GM21367 (cell line): ENCODE data around the gene CCSAP.
"Not testable (repeated sequence)": the region's sequence is repeated elsewhere in the genome, so short reads cannot be mapped to it uniquely, and the experiment has no call there.

Source experiments
- ATAC-seq: cut with Tn5 transposase; IDR thresholded peaks from one replicate; pipeline ENCODE4 v1.9.1; 2021; ENCODE audit not compliant: unreplicated experiment

The CCSAP gene

DNA sequence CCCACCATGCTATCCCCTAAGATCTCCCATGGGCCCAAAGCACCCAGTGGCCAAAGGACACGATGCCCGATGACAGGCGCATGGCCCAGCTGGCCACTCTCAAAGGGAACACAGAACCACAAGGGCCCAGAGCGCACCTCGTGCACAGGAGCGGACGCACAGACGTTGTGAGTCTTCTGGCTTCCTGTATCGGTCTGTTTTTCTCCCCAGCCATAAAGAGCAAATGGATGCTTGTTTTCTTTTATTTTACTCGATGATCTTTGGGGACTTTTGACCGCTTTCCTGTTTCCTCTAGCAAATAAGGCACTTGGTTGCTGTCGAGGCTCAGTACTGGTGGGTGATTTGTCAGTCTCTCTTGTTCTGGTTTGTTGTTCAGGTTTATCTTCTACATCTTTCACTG lies 16.2 kb downstream of the CCSAP start:
- no peak for ATAC-seq

DNA sequence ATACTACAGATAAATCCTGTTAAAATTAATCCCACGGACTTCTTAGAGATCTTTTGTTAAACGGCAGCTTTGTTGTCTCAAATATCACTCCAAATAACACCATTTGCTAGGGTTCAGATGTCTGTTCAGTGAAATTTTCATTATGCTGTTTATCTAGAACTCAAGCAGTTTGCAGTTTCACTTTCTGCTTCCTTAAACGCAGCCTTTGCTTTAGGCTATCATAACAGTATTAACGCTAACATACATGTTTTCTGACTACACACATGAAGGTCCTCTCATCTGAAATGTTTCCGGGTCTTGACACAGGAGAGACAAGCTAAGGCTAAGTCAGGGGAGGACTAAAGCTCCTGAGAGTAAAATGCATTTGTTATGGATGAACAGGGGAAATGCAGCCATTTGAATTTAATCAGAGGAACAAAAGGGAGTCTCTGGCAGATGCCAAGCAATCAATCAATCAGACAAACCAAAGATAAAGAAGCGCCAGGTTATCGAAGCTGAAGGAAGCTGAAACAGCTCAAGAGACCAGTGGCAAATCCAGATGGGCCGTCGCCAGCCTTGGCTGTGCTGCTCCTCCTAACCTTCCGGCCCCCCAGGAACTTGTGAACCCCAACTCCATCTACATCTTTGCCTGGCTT lies 16.9 kb downstream of the CCSAP start:
- ATAC-seq: no peak

DNA sequence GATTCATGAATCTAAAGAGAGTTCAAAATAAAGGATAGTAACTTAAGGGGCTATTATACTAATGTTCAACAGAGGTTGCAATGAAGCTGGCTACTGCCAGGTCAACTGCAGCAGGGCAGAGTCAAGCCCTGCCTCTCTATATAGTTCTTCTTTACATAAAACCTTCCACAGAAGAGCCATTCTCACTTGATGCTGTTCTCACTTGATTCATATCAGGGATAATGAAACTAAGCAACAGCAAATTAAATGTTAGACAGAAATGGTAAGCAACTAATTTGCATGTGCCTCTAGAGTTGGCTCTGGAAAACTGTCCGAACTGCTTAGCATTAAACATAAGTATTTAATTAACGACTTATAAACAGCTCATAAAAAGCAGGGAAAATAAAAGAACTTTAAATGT lies 17.4 kb downstream of the CCSAP start:
- ATAC-seq: no peak

DNA sequence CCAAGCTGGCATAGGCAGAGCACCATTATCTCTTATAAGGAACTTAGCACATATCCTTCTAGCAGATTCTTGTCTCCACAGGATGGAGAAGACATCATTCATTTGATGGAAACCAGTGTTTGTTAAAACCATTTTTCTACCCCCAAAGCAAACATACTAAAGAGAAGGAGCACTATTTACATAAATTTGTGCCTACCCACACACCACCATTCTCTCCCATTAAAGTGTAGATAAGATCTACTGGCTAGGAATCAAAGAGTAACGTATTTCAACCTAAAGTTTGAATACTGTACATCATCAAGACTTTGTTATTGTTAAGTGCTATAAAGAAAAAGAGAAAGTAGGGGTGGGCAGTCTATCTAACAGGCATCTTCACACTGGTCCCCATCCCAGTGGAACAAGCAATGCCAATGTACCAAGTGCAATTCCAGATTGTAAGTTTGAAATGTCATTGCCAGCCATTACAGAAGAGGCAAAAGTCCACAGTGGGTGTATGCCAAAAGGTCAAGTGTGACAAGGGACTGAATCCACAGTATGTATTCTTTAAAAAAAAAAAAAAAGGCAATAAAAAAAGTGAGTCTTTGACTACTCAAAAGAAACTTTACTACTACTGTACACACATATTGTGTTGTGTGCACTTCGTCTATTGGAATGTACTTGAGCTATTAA lies 18.8 kb downstream of the CCSAP start:
- no peak for ATAC-seq

DNA sequence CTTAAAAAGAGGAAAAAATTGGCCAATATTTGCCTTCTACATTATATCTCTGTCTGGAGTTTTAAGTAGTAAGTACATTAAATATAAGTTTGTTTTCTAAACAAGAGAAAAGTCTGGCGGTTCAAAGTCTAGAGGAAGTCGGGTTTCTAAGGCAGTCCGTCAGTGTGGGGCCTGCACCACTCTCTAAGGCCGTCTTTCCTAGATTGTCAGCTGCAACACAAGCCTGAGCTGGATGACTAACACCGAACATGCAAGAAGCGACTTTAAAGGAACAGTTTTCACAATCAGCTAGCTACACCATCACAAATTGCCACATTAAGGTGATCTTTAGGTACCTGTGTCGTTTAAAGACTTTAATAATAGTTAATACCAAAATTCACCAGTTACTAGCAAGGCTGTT lies 19.6 kb downstream of the CCSAP start:
- ATAC-seq: no peak

DNA sequence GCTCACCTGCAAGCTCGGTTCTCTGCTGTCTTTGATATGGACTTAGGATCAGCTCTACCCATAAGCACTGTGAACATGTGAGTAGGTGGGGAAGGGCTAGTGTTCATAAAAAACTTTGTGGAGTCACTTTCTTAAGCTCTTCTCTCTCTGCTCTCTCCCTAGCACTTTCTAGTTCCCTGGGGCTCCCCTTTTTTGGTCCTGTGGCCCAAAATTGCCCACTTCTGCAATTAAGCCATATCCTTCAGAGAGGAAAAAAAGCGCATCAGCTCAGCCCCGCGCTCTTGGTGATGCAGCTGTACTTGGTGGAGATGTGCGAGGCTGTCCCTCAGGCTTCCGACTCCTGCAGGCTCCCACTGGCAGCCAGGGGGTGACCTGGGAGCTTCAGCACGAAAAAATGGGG lies 23.4 kb downstream of the CCSAP start:
- ATAC-seq: no peak

DNA sequence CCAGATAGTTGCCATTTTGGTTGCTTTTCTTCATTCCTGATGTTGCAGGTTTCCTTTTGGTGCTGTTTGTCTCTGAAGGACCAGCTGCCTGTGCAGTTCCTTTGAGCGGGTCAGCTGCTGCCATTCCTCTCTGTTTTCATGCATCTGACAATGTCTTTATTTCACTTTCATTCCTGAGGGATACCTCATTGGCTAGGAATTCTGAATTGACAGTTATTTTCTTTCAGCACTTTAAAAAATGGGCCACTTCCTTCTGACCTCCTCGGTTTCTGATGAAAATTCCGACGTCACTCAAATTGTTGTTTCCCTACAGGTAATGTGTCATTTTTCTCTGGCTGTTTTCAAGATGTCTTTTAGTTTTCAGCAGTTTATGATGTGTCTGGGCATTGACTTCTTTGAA lies 24.8 kb downstream of the CCSAP start:
- no peak for ATAC-seq

DNA sequence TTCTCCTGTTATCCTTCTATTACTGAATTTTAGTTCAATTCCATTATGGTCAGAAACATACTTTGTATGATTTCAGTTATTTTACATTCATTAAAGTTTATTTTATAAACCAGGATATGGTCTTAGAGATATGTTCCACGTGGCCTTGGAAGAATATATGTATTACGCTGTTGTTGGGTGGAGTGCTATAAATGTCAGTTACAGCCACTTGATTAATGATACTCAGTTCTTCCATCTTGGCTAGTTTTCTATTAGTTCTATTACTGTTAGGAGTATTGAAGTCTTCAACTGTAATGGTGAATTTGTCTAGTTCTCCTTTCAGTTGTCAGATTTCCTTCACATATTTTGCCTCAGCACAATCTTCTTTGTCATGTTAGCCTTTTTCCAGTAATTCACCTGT lies 26.7 kb downstream of the CCSAP start:
- ATAC-seq: no peak

DNA sequence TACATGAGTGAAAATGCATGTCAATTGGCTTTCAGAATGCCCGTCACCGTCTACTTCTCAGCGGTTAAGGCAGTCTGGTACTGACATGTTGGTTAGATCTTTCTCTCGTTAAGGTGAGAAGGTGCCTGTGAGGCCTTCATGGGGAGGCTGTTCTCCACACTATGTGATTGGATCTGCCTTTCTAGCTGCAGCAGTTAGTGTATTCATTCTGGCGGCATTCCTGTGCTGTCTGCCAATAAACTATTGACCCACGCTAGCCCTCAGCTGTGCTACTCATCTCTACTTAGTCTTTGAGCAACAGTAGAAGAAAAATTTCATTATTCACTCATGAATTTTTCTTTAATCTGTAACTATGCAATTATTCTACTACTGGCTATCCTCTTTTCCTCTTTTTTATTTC lies 32.0 kb downstream of the CCSAP start:
- no peak for ATAC-seq

DNA sequence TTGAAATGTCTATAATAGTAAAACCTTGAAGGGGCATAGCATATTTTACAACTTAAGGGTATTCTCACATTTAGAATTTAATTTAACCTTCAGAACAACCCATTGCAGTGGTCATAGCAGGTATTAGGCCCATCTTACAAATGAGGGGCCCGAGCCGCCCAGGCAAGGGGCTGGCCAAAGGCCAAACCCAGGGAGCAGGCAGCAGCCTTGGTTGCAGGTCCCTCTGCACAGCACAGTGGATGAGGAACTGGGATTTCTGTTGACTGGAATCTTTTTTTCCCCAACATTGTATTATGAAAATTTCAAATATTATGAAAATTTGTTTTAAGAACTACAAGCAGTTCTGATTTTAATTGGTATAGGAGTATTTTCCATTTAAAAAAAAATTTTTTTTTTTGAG lies 33.2 kb downstream of the CCSAP start:
- ATAC-seq: no peak

DNA sequence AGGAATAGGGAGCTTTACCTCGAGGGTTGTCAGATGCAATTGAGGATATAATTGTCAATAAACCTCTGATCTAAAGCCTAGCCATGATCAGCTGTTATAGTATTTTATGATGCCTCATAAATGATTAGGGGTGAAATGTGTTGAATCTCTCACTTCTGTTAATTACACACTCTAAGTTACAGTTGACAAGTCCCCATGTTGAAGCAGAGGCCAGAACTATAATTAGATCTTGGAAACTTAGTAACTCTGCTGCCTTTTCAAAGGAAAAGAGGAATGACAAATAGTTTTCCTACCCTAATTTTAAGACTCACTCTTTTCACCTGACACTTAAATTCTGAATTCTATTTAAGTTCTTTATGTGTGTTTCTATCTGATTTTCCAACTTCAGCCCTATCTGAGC lies 33.8 kb downstream of the CCSAP start:
- no peak for ATAC-seq

DNA sequence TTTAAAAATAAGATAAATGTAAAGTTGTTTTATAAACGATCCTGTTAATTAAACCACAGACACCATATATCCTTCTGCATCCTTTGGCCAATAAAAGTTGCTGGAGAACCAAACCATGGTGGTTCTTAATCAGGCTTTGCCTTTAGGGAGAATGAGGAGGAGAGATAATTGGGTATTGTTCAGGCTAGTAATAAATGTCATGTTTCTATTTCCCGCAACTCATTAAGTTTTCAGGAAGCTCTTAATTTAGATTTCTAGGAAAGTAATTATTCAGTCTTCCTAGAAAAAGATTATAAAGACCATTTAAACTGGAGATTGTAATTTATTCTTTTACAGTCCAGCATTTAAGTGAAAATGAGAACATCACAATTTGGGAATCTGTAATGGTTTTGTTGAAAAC lies 37.5 kb downstream of the CCSAP start:
- ATAC-seq: no peak

DNA sequence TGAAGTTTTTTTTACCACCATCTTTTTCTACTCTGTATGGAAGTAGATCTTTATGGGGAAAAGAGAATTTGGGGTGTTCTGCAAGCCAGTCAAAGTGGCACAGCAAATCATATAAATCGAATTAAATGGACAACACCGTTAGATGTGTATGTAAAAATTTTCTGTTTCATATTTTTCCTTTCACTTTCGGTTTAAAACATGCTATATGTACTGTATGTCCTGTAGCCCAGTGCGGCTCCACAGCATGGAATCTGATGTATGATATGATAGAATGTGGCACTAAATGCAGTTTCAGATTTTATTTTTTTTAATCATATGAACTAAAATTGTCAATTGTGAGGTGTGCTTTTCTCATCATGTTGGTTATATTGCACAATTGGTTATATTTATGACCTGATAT lies 39.0 kb downstream of the CCSAP start:
- no peak for ATAC-seq

DNA sequence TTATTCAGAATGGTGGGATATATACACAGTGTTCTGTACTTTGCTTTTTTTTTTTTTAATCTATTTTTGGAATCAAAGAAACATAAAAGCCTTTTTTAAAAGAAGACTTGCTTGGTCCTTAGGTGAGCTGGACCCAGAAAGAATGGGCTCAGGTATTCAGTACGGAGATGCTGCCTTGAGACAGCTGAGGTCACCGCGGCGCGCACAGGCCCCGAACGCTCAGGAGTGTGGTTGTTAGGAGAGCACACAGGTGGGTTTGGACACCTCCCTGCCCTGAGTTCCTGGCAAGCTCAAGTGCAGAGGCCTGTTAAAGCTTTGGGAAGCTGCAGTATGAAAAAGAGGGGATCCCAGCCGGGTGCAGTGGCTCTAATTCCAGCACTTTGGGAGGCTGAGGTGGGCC lies 40.1 kb downstream of the CCSAP start:
- ATAC-seq: no peak

DNA sequence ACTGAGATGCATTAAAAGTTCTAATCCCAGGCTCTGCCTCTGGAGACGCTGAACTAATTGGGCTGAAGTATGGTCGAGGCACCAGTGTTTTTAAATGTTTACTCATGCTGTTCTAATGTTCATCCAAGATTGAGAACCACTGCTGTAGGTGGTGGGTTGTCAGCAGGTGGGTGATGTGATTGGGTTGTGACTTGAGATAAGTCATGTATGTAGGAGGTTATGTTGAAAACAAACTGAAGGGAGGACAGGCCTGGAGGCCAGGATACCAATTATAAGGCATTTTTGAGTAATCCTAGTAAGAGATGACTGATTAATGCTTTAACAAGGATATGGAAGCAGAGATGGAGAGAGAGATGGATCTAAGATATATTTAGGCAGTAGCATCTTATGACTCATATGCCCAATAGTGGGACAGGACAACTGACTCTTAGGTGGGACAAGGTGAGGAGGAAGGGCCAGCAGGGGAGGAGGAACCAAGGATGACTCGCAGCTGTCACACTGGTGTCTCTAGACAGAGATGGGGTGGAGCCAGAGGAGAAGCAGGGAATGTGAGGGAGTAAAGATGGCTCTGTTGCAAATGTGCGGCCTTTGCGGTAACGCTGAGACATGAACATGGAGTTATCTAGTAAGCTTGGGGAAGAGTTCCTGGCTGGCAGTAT lies 42.6 kb downstream of the CCSAP start:
- no peak for ATAC-seq

DNA sequence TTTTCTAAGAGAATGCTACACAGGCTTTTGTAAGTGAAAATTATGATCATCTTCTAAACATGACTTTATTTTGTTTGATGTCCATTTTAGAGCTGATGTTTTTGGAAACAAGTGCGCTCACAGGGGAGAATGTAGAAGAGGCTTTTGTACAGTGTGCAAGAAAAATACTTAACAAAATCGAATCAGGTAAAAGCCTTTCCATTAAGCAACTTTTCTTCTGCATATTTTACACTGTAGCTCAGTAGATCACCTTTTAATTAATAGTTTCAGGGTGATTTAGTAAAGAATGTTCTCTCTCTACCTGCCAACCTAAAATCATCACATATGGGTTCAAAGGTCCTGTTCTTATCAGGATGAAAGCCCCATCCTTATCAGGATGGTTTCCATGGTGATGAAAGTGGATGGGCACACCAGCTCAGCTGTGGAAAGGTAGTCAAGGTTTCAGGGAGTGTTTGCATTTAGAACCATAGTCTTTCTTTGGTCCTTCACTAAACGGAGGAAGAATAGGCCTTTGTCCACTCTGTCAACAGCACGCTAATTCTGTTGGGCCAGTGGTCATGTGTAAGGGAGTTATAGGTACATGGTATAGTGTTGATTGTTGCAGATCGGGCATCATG lies 43.9 kb downstream of the CCSAP start:
- no peak for ATAC-seq

DNA sequence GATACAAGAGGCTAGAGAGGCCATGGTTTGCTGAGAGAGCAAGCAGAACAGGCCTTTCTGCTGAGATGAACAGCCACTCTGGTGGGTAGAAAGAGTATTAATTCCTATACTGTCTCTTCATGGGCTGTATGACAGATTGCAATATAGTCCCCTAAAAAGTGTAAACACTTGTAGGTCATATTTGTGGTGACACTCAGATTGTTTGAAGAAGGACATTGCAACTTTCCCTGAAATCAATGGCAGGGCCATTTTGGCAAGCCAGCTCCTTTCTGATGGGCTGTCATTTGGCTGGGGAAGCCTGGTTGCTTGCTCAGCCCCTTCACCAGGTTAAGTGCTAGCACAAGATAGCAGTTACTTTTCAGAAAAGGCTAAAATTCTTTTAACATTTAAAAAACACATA lies 44.4 kb downstream of the CCSAP start:
- ATAC-seq: no peak

DNA sequence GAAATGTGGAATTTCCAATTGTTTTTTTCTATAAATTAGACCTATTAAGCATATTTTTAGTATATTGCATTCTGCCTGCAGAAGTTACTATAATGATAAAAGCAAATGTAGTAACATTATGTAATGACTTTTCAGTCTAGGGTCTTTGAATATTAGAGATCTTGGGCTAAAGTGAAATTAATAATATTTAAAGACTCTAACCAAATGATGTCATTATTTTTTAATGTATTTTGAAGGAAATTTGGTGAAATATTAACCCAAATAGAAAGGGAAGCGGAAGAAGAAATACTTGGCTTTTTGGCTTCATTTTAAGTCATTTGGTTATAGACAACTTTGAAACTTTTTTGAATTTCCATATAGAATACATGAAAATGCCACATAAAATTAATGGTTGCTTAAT lies 45.1 kb downstream of the CCSAP start:
- ATAC-seq: no peak

DNA sequence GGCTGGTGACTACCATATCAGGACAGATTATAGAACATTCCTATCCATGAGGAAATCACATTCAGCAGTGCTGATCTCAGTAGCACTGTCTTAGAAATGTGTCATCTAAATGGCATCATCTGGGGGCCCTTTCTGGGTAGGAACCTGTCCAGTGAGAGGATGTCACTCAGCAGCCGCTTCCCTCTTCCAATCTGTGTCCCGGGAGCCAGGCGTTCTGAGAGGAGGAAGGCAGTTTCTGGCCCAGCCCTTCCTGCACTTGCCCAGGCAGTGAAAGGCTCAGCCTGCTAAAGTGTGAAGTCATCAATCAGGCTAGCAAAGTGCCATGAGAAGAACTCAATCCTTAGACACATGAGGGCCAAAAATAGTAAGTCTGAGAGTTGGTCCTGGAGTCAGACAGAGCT lies 46.3 kb downstream of the CCSAP start:
- no peak for ATAC-seq

DNA sequence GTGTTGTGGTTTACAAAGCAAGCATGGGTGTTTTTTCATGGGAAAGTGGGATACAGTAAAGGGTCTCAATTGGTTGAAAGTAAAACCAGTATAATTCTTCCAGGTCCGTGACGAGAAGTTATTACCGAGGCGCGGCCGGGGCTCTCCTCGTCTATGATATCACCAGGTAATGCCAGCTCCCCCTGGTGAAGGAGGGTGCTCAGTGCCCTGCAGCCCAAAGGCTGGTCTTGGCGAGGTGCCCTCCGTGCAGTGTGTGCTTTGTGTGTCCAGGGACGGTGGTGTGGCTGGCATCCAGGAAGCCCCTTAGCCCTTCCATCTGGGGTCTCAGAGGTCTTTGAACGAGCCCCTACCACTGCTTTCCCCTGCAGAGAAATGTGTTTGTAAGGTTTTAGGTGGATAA lies 47.1 kb downstream of the CCSAP start:
- ATAC-seq: no peak

DNA sequence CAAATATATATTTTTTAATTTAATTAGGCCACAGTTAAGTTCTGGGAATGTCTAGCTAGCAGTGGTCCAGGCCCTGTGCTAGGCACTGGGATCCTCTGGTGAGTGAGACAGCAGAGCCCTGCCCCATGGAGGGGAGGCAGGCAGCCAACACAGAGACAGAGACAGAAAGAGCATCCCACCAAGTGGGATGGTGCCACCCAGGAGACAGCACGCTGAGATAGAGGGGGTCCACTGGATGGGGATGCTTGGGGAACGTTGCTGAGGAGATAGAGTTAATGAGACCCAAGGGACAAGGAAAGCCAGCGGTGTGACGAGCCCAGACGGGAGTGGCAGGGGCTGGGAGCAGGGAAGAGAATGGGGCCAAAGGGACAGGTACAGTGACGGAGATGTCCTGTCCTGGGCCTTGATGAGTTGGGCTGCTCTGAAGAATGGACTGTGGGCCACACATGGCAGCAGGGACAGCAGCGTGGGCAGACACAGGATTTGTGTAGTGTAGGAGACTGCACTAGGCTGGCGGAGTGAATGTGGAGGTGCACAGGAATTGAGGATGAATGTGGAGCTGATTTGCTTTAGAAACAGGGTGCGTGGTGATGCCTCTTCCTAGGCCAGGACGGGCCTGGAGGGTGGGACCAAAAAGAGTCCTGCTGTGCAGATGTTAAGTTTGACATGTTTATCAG lies 49.2 kb downstream of the CCSAP start:
- ATAC-seq: no peak

DNA sequence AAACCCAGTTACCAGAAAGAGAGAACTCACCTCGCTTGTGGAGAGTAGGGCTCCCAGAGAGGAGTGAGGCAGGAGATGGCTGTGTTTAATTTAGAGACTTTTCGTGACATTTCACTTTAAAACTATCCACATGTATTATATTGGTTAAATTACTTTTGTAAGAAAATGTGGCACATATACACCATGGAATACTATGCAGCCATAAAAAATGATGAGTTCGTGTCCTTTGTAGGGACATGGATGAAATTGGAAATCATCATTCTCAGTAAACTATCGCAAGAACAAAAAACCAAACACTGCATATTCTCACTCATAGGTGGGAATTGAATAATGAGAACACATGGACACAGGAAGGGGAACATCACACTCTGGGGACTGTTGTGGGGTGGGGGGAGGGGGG lies 51.2 kb downstream of the CCSAP start:
- not testable (repeated sequence) for ATAC-seq
